Astrocyte (in vitro differentiated cells and primary cell): ENCODE measurements around the gene PDGFA. TPM values are rescaled to one million over a fixed set of nuclear protein-coding genes. Genes with fewer than 3 reads are reported as not detected.
"Not testable (repeated sequence)": the region's sequence is repeated elsewhere in the genome, so short reads cannot be mapped to it uniquely, and the experiment has no call there.

ENCODE experiments used
- DNase-seq: peaks from one replicate; pipeline ENCODE4 v3.0.0-alpha.2; 2010; ENCODE audit warnings: low read depth
- FAIRE-seq: peaks from 2 replicates; lab custom pipeline; 2011; peaks lifted over from hg19 to GRCh38; lab: Jason Lieb, UNC
- H2AFZ ChIP-seq: 2 replicates; pipeline ENCODE4 v1.6.0; 2012; ENCODE audit warnings: low read depth, low read length, inconsistent platforms
- H3K27ac ChIP-seq: 2 replicates; pipeline ENCODE4 v1.5.1; 2011; ENCODE audit warnings: low read depth, low read length, inconsistent platforms
- H3K27me3 ChIP-seq: 2 replicates; pipeline ENCODE4 v1.6.0; 2011; ENCODE audit warnings: low read length, inconsistent platforms; ENCODE audit not compliant: insufficient read depth
- H3K36me3 ChIP-seq: 2 replicates; pipeline ENCODE4 v1.5.1; 2011; ENCODE audit warnings: low read length, inconsistent platforms; ENCODE audit not compliant: insufficient read depth
- H3K4me1 ChIP-seq: 2 replicates; pipeline ENCODE4 v1.5.1; 2011; ENCODE audit warnings: low read length, inconsistent platforms; ENCODE audit not compliant: insufficient read depth
- H3K4me2 ChIP-seq: 2 replicates; pipeline ENCODE4 v1.6.0; 2012; ENCODE audit warnings: low read length, inconsistent platforms
- H3K4me3 ChIP-seq: 2 replicates; pipeline ENCODE4 v1.5.1; 2011; ENCODE audit warnings: low read depth, mild to moderate bottlenecking, low read length, inconsistent platforms; ENCODE audit not compliant: insufficient read depth
- H3K79me2 ChIP-seq: 2 replicates; pipeline ENCODE4 v1.6.0; 2012; ENCODE audit warnings: mild to moderate bottlenecking, low read length, inconsistent platforms; ENCODE audit not compliant: insufficient read depth
- H3K9ac ChIP-seq: 2 replicates; pipeline ENCODE4 v1.6.0; 2012; ENCODE audit warnings: mild to moderate bottlenecking, low read length, inconsistent platforms
- H3K9me3 ChIP-seq: 2 replicates; pipeline ENCODE4 v1.5.1; 2012; ENCODE audit warnings: low read depth, mild to moderate bottlenecking, low read length, inconsistent platforms; ENCODE audit not compliant: insufficient read depth
- H4K20me1 ChIP-seq: 2 replicates; pipeline ENCODE4 v1.6.0; 2012; ENCODE audit warnings: low read length, inconsistent platforms; ENCODE audit not compliant: insufficient read depth
- H3K27ac Mint-ChIP-seq: one replicate; pipeline ENCODE4 v1.8.0; 2021; ENCODE audit warnings: mild to moderate bottlenecking, mixed read lengths; ENCODE audit not compliant: unreplicated experiment
- H3K27me3 Mint-ChIP-seq: one replicate; pipeline ENCODE4 v1.8.0; 2021; ENCODE audit warnings: low read depth, mixed read lengths; ENCODE audit not compliant: unreplicated experiment
- H3K36me3 Mint-ChIP-seq: one replicate; pipeline ENCODE4 v1.8.0; 2021; ENCODE audit warnings: low read depth, mixed read lengths; ENCODE audit not compliant: unreplicated experiment
- H3K4me1 Mint-ChIP-seq: one replicate; pipeline ENCODE4 v1.8.0; 2021; ENCODE audit warnings: low read depth, mixed read lengths; ENCODE audit not compliant: unreplicated experiment
- H3K4me3 Mint-ChIP-seq: one replicate; pipeline ENCODE4 v1.8.0; 2021; ENCODE audit warnings: mild to moderate bottlenecking, moderate library complexity, mixed read lengths; ENCODE audit not compliant: unreplicated experiment
- H3K9me3 Mint-ChIP-seq: one replicate; pipeline ENCODE4 v1.8.0; 2021; ENCODE audit warnings: mild to moderate bottlenecking, mixed read lengths; ENCODE audit not compliant: unreplicated experiment
- CTCF ChIP-seq: IDR thresholded peaks from 2 replicates; pipeline ENCODE4 v1.5.1; 2011; ENCODE audit warnings: low read depth, mild to moderate bottlenecking, inconsistent platforms, low read length, moderate library complexity; ENCODE audit not compliant: insufficient read depth
- EZH2 ChIP-seq: IDR thresholded peaks from 2 replicates; pipeline ENCODE4 v1.6.1; 2012; ENCODE audit warnings: mild to moderate bottlenecking, low read length, inconsistent platforms; ENCODE audit not compliant: insufficient read depth
- total RNA-seq: library from RNA; stranded (reverse); gene quantifications from 2 replicates; pipeline ENCODE4 v1.2.1, GENCODE V29; 2021

PDGFA gene
- total RNA-seq, 1 donor from 2014 or later, result 47.1 TPM

GRCh38 chr7:555551-556160 is 36.0 kb upstream of the PDGFA start:
- Histone ChIP-seq H3K27me3 (no peaks in the 10 kb centered on the region), H4K20me1 (no peaks in the 10 kb centered on the region), H3K36me3 (no peaks in the 10 kb centered on the region), H3K9me3 (peaks cover 2% of the 10 kb centered on the region), H3K9ac (no peak overlapping the region), H3K4me2 (no peak overlapping the region), H3K4me1 (no peaks in the 10 kb centered on the region), H3K27ac (no peak overlapping the region), H2AFZ (no peak overlapping the region), H3K4me3 (no peak overlapping the region), H3K79me2 (no peaks in the 10 kb centered on the region)
- DNase-seq, result no peak
- H3K4me1 Mint-ChIP-seq, result no peaks in the 10 kb centered on the region
- no peaks in the 10 kb centered on the region for H3K9me3 Mint-ChIP-seq
- H3K36me3 Mint-ChIP-seq, result peaks cover 2% of the 10 kb centered on the region
- no peak overlapping the region for H3K27ac Mint-ChIP-seq
- peaks cover 2% of the 10 kb centered on the region for H3K27me3 Mint-ChIP-seq
- no peak overlapping the region for H3K4me3 Mint-ChIP-seq
- no peak for TF ChIP-seq CTCF
- TF ChIP-seq EZH2, result no peak
- FAIRE-seq, result no peak

GRCh38 chr7:553636-554111 is 34.0 kb upstream of the PDGFA start:
- Histone ChIP-seq H3K9ac (no peak overlapping the region), H3K79me2 (no peaks in the 10 kb centered on the region), H3K9me3 (peaks cover 2% of the 10 kb centered on the region), H3K27me3 (no peaks in the 10 kb centered on the region), H3K4me1 (no peaks in the 10 kb centered on the region), H3K36me3 (no peaks in the 10 kb centered on the region), H2AFZ (no peak overlapping the region), H3K4me3 (no peak overlapping the region), H4K20me1 (no peaks in the 10 kb centered on the region), H3K27ac (no peak overlapping the region), H3K4me2 (no peak overlapping the region)
- peaks cover 2% of the 10 kb centered on the region for H3K36me3 Mint-ChIP-seq
- H3K4me3 Mint-ChIP-seq, result no peak overlapping the region
- TF ChIP-seq EZH2 (no peak), CTCF (no peak)
- FAIRE-seq, result no peak
- H3K9me3 Mint-ChIP-seq, result no peaks in the 10 kb centered on the region
- no peak overlapping the region for H3K27ac Mint-ChIP-seq
- H3K4me1 Mint-ChIP-seq, result no peaks in the 10 kb centered on the region
- no peaks in the 10 kb centered on the region for H3K27me3 Mint-ChIP-seq
- DNase-seq, result no peak

- Histone ChIP-seq H3K79me2 (no peaks in the 10 kb centered on the region), H3K4me1 (no peaks in the 10 kb centered on the region), H3K9me3 (peaks cover 2% of the 10 kb centered on the region), H3K4me2 (no peak overlapping the region), H3K9ac (no peak overlapping the region), H3K4me3 (no peak overlapping the region), H3K36me3 (no peaks in the 10 kb centered on the region), H3K27me3 (no peaks in the 10 kb centered on the region), H2AFZ (no peak overlapping the region), H4K20me1 (no peaks in the 10 kb centered on the region), H3K27ac (no peak overlapping the region)
- Mint-ChIP-seq H3K4me3 (no peak overlapping the region), H3K4me1 (no peaks in the 10 kb centered on the region), H3K27me3 (no peaks in the 10 kb centered on the region), H3K27ac (no peak overlapping the region), H3K36me3 (peaks cover 2% of the 10 kb centered on the region), H3K9me3 (no peaks in the 10 kb centered on the region)
- FAIRE-seq, result no peak
- DNase-seq, result no peak
- TF ChIP-seq EZH2 (no peak), CTCF (no peak)
These were observed 33.4 kb upstream of the PDGFA start for GRCh38 chr7:552868-553635.

- not testable (repeated sequence) for H3K4me2 ChIP-seq, H3K36me3 Mint-ChIP-seq, H3K36me3 ChIP-seq, H3K27me3 ChIP-seq, FAIRE-seq, H3K4me1 ChIP-seq, H3K27ac ChIP-seq, H3K27me3 Mint-ChIP-seq, H4K20me1 ChIP-seq, H3K4me3 Mint-ChIP-seq, H2AFZ ChIP-seq, H3K4me3 ChIP-seq, H3K79me2 ChIP-seq, H3K9ac ChIP-seq, H3K9me3 Mint-ChIP-seq, H3K9me3 ChIP-seq, DNase-seq, H3K4me1 Mint-ChIP-seq, H3K27ac Mint-ChIP-seq
These were observed 32.7 kb upstream of the PDGFA start for GRCh38 chr7:552151-552867.
